ENCODE measurements around the gene NF2. TPM values are rescaled to one million over a fixed set of nuclear protein-coding genes. Genes with fewer than 3 reads are reported as not detected.

NF2 gene
- total and polyA plus RNA-seq, 2 of the 8 experiments (the other 6 are each of a cell fraction or from before 2014, with no cell fraction given): 17.6 to 53.6 TPM

GRCh38 chr22:29569011-29569678 lies 34.3 kb upstream of the NF2 start (continued):
- TF ChIP-seq CHD7 (IDR thresholded peaks at IDR 0.05; ENCODE audit: insufficient replicate concordance, low read length) (no peak), ATF2 (IDR thresholded peaks at IDR 0.05; ENCODE audit: low read length) (no peak), POLR2A (IDR thresholded peaks at IDR 0.05; ENCODE audit: control extremely low read depth in 1 of 2, low read depth in 2 of 2, low read length in 2 of 2) (no peak), GABPA (IDR thresholded peaks at IDR 0.05; ENCODE audit: borderline replicate concordance, insufficient read depth, low read length) (no peak), SRF (IDR thresholded peaks at IDR 0.05; ENCODE audit: low read depth, low read length) (no peak), SIRT6 (IDR thresholded peaks at IDR 0.05; ENCODE audit: low read length) (no peak), RNF2 (IDR thresholded peaks at IDR 0.05; ENCODE audit: borderline replicate concordance, low read depth, low read length, missing control alignments, poor library complexity, severe bottlenecking) (no peak), SUZ12 (IDR thresholded peaks at IDR 0.05; ENCODE audit: low read length) (no peak), SP4 (IDR thresholded peaks at IDR 0.05; ENCODE audit: low read length) (no peak)
